Right lobe of liver (tissue), 6 donors: Measurements from ENCODE around the gene RPL7L1. TPM values are rescaled to one million over a fixed set of nuclear protein-coding genes. Genes with fewer than 3 reads are reported as not detected.

Source experiments
- ATAC-seq, 4 donors: fragments of 200-7000 bp; cut with Tn5 transposase; one replicate each; pipeline ENCODE4 v1.9.1; 2020; ENCODE audit warnings: mild to moderate bottlenecking in 4 of 4, moderate library complexity in 4 of 4
- DNase-seq, 3 donors: peaks; one replicate each; pipeline ENCODE4 v3.0.0-alpha.2; 2020
- H3K27ac ChIP-seq, 3 donors: fragments of 200-600 bp; one replicate each; pipeline ENCODE4 v1.8.0; 2022
- H3K27me3 ChIP-seq, 2 donors: fragments of 200-600 bp; one replicate each; pipeline ENCODE4 v1.8.0; 2022
- H3K36me3 ChIP-seq, 4 donors: fragments of 200-600 bp; sonication (generic) in 1 of 4; one replicate each; pipeline versions ENCODE4 v1.5.1 to v1.8.0; 2017 to 2022; ENCODE audit warnings: control low read depth in 1 of 4
- H3K4me1 ChIP-seq, 4 donors: fragments of 200-600 bp; sonication (generic) in 1 of 4; one replicate each; pipeline versions ENCODE4 v1.5.1 to v1.8.0; 2017 to 2022; ENCODE audit warnings: control low read depth in 1 of 4
- H3K4me3 ChIP-seq, 3 donors: fragments of 200-600 bp; one replicate each; pipeline ENCODE4 v1.8.0; 2022
- H3K9me3 ChIP-seq, 4 donors: fragments of 200-600 bp; sonication (generic) in 1 of 4; one replicate each; pipeline versions ENCODE4 v1.5.1 to v1.8.0; 2017 to 2022; ENCODE audit warnings: control low read depth in 1 of 4
- POLR2A ChIP-seq: fragments of 450-650 bp; IDR thresholded peaks from one replicate; pipeline ENCODE4 v1.6.1; 2017; ENCODE audit warnings: antibody characterized with exemption, mild to moderate bottlenecking
- WGBS: methylation state at CpG from one replicate; pipeline ENCODE4 v1.1.6; 2018; ENCODE audit warnings: low coverage, low lambda C conversion rate; ENCODE audit not compliant: insufficient coverage; ENCODE audit errors: missing lambda C conversion rate; 5-methylcytosine and 5-hydroxymethylcytosine counted together
- intact Hi-C, 2 donors: fragments of 100-400 bp; cut with DNase I; formaldehyde crosslinking; loops; one replicate each; pipeline versions ENCODE4 v1.11.2 to v1.14.1; 2022
- total RNA-seq, 6 experiments: library from RNA; depleted of rRNA in 2 of 6; stranded (reverse); fragments of >200 nt in 2 of 6; fragmentation: NEBNext Ultra II Directional in 3 of 6; extraction: Animal tissue kit (Norgen Biotek cat#: 25700) in 3 of 6; gene quantifications; one replicate each; pipeline versions ENCODE4 v1.1.0 to v1.2.4, GENCODE V29; 2016 to 2023
- TF ChIP-seq, protein P1 (sequence below), 4 donors: fragments of 200-600 bp in 3 of 4; fragments of 450-650 bp in 1 of 4; IDR thresholded peaks; one replicate each; pipeline versions ENCODE4 v1.5.1 to v1.8.0; 2016 to 2022; ENCODE audit warnings: antibody characterized with exemption in 4 of 4, mild to moderate bottlenecking in 2 of 4
- donor health status: DM: no; HTN: yes; CAD: no.
- donor health status: DM: no; HTN: no; CAD: no.
- donor health status: DM: no; HTN: no; CAD: no.
- donor health status: DM: no; HTN: yes; CAD: no.
- donor health status: DM: no; HTN: yes; CAD: no.

Gene RPL7L1
- total RNA-seq, 6 experiments from 2014 or later, result 36.6 to 114 (median 44.2) TPM

DNA sequence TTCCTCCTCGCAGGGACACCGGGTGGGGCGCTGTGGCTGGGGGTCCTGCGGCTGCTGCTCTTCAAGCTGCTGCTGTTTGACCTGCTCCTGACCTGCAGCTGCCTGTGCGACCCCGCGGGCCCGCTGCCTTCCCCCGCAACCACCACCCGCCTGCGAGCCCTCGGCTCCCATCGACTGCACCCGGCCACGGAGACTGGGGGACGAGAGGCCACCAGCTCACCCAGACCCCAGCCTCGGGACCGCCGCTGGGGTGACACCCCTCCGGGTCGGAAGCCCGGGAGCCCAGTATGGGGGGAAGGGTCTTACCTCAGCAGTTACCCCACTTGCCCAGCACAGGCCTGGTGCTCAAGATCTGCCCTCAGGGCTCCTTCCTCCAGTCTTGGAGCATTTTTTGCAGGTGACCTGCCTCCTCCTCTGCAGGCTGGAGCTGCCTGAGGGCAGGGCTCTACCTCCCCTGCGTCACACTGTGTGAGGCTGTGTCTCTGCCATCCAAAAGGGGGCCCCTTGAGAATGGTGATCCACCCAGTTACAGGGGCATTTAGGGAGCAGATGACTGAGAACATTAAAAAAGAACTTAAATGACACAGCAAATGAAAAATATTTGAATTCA, 45.9 kb downstream of the RPL7L1 start:
- ATAC-seq (no peak), DNase-seq (no peak)
- Histone ChIP-seq H3K27me3 (no peaks in the 10 kb centered on the region), H3K4me3 (no peak overlapping the region), H3K27ac (no peak overlapping the region), H3K9me3 (no peaks in the 10 kb centered on the region), H3K36me3 (no peaks in the 10 kb centered on the region), H3K4me1 (peaks cover 0 to 3% (median 1%) of the 10 kb centered on the region in 4 donors)
- intact Hi-C loops, result loop anchor here in 1 of 2 donors (10.0 kb wide), 1 partner anchor 59 kb away; the partner anchor contains the start of gene PPP2R5D
- no peak for TF ChIP-seq POLR2A
- TF ChIP-seq, protein P1, sequence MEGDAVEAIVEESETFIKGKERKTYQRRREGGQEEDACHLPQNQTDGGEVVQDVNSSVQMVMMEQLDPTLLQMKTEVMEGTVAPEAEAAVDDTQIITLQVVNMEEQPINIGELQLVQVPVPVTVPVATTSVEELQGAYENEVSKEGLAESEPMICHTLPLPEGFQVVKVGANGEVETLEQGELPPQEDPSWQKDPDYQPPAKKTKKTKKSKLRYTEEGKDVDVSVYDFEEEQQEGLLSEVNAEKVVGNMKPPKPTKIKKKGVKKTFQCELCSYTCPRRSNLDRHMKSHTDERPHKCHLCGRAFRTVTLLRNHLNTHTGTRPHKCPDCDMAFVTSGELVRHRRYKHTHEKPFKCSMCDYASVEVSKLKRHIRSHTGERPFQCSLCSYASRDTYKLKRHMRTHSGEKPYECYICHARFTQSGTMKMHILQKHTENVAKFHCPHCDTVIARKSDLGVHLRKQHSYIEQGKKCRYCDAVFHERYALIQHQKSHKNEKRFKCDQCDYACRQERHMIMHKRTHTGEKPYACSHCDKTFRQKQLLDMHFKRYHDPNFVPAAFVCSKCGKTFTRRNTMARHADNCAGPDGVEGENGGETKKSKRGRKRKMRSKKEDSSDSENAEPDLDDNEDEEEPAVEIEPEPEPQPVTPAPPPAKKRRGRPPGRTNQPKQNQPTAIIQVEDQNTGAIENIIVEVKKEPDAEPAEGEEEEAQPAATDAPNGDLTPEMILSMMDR (IDR thresholded peaks at IDR 0.05), result no peak
- WGBS, result no CpG with 5 or more reads among the region's 23 CpGs

DNA sequence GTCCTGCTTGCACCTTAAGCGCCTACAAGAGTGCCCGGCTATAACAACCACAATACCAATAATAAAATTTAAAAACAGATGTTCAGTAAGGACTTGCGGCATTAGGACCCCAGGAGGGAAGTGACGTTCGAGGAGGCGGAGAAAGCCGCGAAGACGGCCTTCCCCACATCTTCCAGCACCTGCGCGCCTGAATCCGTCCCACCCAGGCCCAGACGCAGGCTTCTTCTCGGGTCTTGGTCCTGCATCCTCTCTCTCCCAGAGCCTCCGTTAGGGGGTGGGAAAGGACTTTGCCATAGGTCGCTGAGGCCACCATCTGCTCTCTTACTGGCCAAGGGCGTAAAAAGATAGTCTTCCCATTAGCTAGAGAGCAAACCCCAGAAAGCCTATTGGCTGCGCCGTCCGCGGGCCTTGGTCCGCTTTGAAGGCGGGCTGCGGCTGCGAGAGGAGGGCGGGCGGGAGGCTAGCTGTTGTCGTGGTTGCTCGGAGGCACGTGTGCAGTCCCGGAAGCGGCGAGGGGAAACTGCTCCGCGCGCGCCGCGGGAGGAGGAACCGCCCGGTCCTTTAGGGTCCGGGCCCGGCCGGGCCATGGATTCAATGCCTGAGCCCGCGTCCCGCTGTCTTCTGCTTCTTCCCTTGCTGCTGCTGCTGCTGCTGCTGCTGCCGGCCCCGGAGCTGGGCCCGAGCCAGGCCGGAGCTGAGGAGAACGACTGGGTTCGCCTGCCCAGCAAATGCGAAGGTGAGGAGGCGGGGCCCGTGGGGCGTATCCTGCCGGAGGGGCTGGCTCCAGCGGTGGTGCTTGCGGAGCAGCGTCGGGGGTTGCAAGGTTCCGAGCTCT, 49.8 kb downstream of the RPL7L1 start, which contains the start of gene CNPY3:
Gene CNPY3, plus strand, starts transcription at position 495 of the 835 bp plus-strand sequence. Its CDS starts 91 bp downstream, at position 586.
- DNase-seq (peak; percentile 95 to 98 (median 96)), ATAC-seq (peak; percentile 91 to 95 (median 93))
- H3K27me3 ChIP-seq, result no peaks in the 10 kb centered on the region
- peak within 1 kb of the TSS; percentile 72 to 81 (median 80) for H3K4me3 ChIP-seq
- WGBS, result under 1% methylated on average over 22 of the region's 63 CpGs
- intact Hi-C loops, result loop anchor here in 1 of 2 donors (10.0 kb wide), 1 partner anchor 56 kb away; the partner anchor contains the start of gene PPP2R5D
- TF ChIP-seq, protein P1 (IDR thresholded peaks at IDR 0.05), result no peak
- TF ChIP-seq POLR2A, result peak; percentile 61
- peaks cover 0 to 1% (median 0%) of the 10 kb centered on the region in 4 donors for H3K36me3 ChIP-seq
- peak within 1 kb of the TSS; percentile 68 to 89 (median 88) for H3K27ac ChIP-seq
- H3K9me3 ChIP-seq, result no peaks in the 10 kb centered on the region
- H3K4me1 ChIP-seq, result peaks cover 0 to 31% (median 9%) of the 10 kb centered on the region in 4 donors

DNA sequence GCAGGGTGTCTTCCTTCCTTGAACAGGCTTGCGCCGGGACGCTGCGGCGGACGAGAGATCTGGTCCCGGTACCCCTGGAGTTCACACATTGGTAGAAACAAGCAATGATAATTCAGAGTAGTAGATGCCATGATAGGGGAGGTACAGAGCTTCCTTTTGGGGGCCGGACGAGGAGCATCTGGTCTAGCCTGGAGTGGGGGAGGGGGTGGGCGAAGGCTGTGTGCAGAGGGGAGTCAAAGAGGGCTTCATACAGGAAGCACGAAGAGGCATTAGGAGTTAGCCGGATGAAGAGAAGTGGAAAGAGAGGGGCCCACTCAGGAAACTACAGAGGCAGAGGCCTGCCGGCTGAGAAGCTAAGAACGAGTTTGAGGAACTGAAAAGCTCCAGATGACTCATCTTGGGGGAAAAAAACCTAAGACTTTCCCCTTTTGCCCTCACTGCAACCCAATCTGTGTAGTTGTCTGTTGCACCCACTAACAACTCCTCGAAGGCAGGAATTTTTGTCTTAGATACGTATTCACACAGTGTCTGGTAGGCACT, 50.5 kb downstream of the RPL7L1 start:
- DNase-seq (no peak), ATAC-seq (peak; percentile 4 to 19 (median 8))
- Histone ChIP-seq H3K9me3 (no peaks in the 10 kb centered on the region), H3K27me3 (no peaks in the 10 kb centered on the region), H3K4me1 (peaks cover 0 to 31% (median 9%) of the 10 kb centered on the region in 4 donors), H3K36me3 (peaks cover 0 to 8% (median 0%) of the 10 kb centered on the region in 4 donors), H3K27ac (peak overlapping the region; percentile 68 to 89 (median 88)), H3K4me3 (peak overlapping the region; percentile 72 to 81 (median 80))
- no peak for TF ChIP-seq POLR2A
- intact Hi-C loops, result loop anchor here in 1 of 2 donors (10.0 kb wide), 1 partner anchor 55 kb away; the partner anchor contains the start of gene PPP2R5D
- WGBS, result 3% methylated on average over 11 of the region's 16 CpGs

DNA sequence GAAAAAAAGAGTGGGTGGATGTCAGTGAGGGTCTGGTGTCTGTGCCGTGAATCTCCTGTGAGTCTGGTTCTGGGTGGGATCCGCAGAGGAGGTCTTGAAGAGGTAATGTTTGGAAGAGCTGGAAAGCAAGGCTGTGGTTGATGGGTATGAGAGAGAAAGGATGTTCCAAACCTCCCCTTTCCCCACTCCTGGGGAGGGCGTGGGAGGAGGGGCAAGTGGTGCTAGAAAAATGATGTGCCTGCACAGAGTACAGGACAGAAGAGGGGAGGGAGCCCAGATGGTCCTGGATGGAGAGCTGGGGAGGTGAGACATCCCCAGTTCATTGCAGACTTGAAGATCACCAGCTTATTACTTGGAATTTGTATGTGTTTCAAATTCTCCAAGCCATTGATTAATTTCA, 53.0 kb downstream of the RPL7L1 start:
- peaks cover 0 to 54% (median 17%) of the 10 kb centered on the region in 4 donors for H3K4me1 ChIP-seq
- H3K9me3 ChIP-seq, result no peaks in the 10 kb centered on the region
- H3K4me3 ChIP-seq, result no peak overlapping the region
- ATAC-seq (no peak), DNase-seq (no peak)
- no peaks in the 10 kb centered on the region for H3K27me3 ChIP-seq
- intact Hi-C loops, result no loop called here
- H3K36me3 ChIP-seq, result peaks cover 0 to 19% (median 0%) of the 10 kb centered on the region in 4 donors
- no peak overlapping the region for H3K27ac ChIP-seq
- 85% methylated on average over 3 of the region's 3 CpGs for WGBS
- TF ChIP-seq, protein P1 (IDR thresholded peaks at IDR 0.05), result no peak
- TF ChIP-seq POLR2A, result no peak
